GM19452 (cell line): ENCODE data around the gene BLOC1S5.
"Not testable (repeated sequence)": the region's sequence is repeated elsewhere in the genome, so short reads cannot be mapped to it uniquely, and the experiment has no call there.

Source experiments
- ATAC-seq: cut with Tn5 transposase; IDR thresholded peaks from one replicate; pipeline ENCODE4 v1.9.1; 2021; ENCODE audit not compliant: unreplicated experiment

Gene BLOC1S5

GRCh38 chr6:7998103-7998725, 66.0 kb downstream of the BLOC1S5 start:
- ATAC-seq = no peak

GRCh38 chr6:7997286-7997685, 66.9 kb downstream of the BLOC1S5 start:
- ATAC-seq = no peak

- ATAC-seq = no peak
These were observed 67.6 kb downstream of the BLOC1S5 start for GRCh38 chr6:7996538-7997111.

GRCh38 chr6:7993952-7994351, 70.2 kb downstream of the BLOC1S5 start:
- no peak for ATAC-seq

GRCh38 chr6:7993399-7993798, 70.8 kb downstream of the BLOC1S5 start:
- ATAC-seq = no peak

GRCh38 chr6:7992002-7992815, 72.0 kb downstream of the BLOC1S5 start:
- ATAC-seq = peak; percentile 84

GRCh38 chr6:7991536-7991935, 72.7 kb downstream of the BLOC1S5 start:
- peak; percentile 26 for ATAC-seq

- ATAC-seq = no peak
These were observed 78.0 kb downstream of the BLOC1S5 start for GRCh38 chr6:7986219-7986618.

GRCh38 chr6:7983967-7984366, 80.2 kb downstream of the BLOC1S5 start:
- ATAC-seq = not testable (repeated sequence)

GRCh38 chr6:7979831-7980230, 84.4 kb downstream of the BLOC1S5 start:
- no peak for ATAC-seq

- peak; percentile 68 for ATAC-seq
These were observed 85.5 kb downstream of the BLOC1S5 start for GRCh38 chr6:7978736-7979135.

GRCh38 chr6:7976485-7977056, 87.6 kb downstream of the BLOC1S5 start:
- no peak for ATAC-seq

- ATAC-seq = no peak
These were observed 88.4 kb downstream of the BLOC1S5 start for GRCh38 chr6:7975764-7976146.

GRCh38 chr6:7974938-7975763, 89.0 kb downstream of the BLOC1S5 start:
- ATAC-seq = no peak

- ATAC-seq = no peak
These were observed 89.6 kb downstream of the BLOC1S5 start for GRCh38 chr6:7974565-7974937.

GRCh38 chr6:7973584-7973983, 90.6 kb downstream of the BLOC1S5 start:
- ATAC-seq = no peak

- no peak for ATAC-seq
These were observed 92.7 kb downstream of the BLOC1S5 start for GRCh38 chr6:7971499-7971898.

GRCh38 chr6:7970616-7971015, 93.6 kb downstream of the BLOC1S5 start:
- no peak for ATAC-seq
